Gastroesophageal sphincter (tissue), 3 donors: ENCODE measurements around the gene CACNB4.

Experiments
- CTCF ChIP-seq, 4 experiments: fragments of 200-600 bp in 2 of 4; fragments of 450-650 bp in 2 of 4; sonication (generic) in 1 of 4; IDR thresholded peaks; one replicate each; pipeline ENCODE4 v1.5.1; 2017 to 2019; ENCODE audit warnings: antibody characterized with exemption in 4 of 4, mild to moderate bottlenecking in 2 of 4, moderate library complexity in 2 of 4
- POLR2A ChIP-seq, 2 donors: fragments of 450-650 bp; IDR thresholded peaks; one replicate each; pipeline ENCODE4 v1.6.1; 2017; ENCODE audit warnings: antibody characterized with exemption in 2 of 2, mild to moderate bottlenecking in 2 of 2, moderate library complexity in 1 of 2
- POLR2AphosphoS5 ChIP-seq: sonication (generic); formaldehyde crosslinking; IDR thresholded peaks from one replicate; pipeline ENCODE4 v1.6.1; 2017; ENCODE audit warnings: antibody characterized with exemption

GRCh38 chr2:152050915-152051314, 47.9 kb downstream of the CACNB4 start:
- TF ChIP-seq CTCF (IDR thresholded peaks at IDR 0.05) (no peak), POLR2A (IDR thresholded peaks at IDR 0.05) (no peak), POLR2AphosphoS5 (no peak)
